ENCODE results near the gene MCM8.

- TF ChIP-seq, protein P1, sequence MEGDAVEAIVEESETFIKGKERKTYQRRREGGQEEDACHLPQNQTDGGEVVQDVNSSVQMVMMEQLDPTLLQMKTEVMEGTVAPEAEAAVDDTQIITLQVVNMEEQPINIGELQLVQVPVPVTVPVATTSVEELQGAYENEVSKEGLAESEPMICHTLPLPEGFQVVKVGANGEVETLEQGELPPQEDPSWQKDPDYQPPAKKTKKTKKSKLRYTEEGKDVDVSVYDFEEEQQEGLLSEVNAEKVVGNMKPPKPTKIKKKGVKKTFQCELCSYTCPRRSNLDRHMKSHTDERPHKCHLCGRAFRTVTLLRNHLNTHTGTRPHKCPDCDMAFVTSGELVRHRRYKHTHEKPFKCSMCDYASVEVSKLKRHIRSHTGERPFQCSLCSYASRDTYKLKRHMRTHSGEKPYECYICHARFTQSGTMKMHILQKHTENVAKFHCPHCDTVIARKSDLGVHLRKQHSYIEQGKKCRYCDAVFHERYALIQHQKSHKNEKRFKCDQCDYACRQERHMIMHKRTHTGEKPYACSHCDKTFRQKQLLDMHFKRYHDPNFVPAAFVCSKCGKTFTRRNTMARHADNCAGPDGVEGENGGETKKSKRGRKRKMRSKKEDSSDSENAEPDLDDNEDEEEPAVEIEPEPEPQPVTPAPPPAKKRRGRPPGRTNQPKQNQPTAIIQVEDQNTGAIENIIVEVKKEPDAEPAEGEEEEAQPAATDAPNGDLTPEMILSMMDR (IDR thresholded peaks at IDR 0.05) = no peak
- no peak for TF ChIP-seq POLR2A (IDR thresholded peaks at IDR 0.05)
These were observed 19.0 kb downstream of the MCM8 start for GRCh38 chr20:5969348-5969935.

Measured in thyroid gland (tissue), 4 donors.